Right lobe of liver (tissue), 4 donors: ENCODE results near the gene MMP24OS.

Source experiments
- POLR2A ChIP-seq: fragments of 450-650 bp; IDR thresholded peaks from one replicate; pipeline ENCODE4 v1.6.1; 2017; ENCODE audit warnings: antibody characterized with exemption, mild to moderate bottlenecking
- TF ChIP-seq, protein P1 (sequence below), 4 donors: fragments of 200-600 bp in 3 of 4; fragments of 450-650 bp in 1 of 4; IDR thresholded peaks; one replicate each; pipeline versions ENCODE4 v1.5.1 to v1.8.0; 2016 to 2022; ENCODE audit warnings: antibody characterized with exemption in 4 of 4, mild to moderate bottlenecking in 2 of 4
- donor health status: DM: no; HTN: no; CAD: no.
- donor health status: DM: no; HTN: no; CAD: no.
- donor health status: DM: no; HTN: yes; CAD: no.

GRCh38 chr20:35295674-35296073 lies 17.8 kb upstream of the MMP24OS start:
- TF ChIP-seq, protein P1, sequence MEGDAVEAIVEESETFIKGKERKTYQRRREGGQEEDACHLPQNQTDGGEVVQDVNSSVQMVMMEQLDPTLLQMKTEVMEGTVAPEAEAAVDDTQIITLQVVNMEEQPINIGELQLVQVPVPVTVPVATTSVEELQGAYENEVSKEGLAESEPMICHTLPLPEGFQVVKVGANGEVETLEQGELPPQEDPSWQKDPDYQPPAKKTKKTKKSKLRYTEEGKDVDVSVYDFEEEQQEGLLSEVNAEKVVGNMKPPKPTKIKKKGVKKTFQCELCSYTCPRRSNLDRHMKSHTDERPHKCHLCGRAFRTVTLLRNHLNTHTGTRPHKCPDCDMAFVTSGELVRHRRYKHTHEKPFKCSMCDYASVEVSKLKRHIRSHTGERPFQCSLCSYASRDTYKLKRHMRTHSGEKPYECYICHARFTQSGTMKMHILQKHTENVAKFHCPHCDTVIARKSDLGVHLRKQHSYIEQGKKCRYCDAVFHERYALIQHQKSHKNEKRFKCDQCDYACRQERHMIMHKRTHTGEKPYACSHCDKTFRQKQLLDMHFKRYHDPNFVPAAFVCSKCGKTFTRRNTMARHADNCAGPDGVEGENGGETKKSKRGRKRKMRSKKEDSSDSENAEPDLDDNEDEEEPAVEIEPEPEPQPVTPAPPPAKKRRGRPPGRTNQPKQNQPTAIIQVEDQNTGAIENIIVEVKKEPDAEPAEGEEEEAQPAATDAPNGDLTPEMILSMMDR (IDR thresholded peaks at IDR 0.05), result no peak
- TF ChIP-seq POLR2A, result no peak
